ENCODE measurements around the gene HTR1D. TPM values are rescaled to one million over a fixed set of nuclear protein-coding genes. Genes with fewer than 3 reads are reported as not detected.
"Not testable (repeated sequence)": the region's sequence is repeated elsewhere in the genome, so short reads cannot be mapped to it uniquely, and the experiment has no call there.

The HTR1D gene, protein sequence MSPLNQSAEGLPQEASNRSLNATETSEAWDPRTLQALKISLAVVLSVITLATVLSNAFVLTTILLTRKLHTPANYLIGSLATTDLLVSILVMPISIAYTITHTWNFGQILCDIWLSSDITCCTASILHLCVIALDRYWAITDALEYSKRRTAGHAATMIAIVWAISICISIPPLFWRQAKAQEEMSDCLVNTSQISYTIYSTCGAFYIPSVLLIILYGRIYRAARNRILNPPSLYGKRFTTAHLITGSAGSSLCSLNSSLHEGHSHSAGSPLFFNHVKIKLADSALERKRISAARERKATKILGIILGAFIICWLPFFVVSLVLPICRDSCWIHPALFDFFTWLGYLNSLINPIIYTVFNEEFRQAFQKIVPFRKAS
- polyA plus RNA-seq: 10 to 100 TPM in 1 of 4 donors, 1 to 10 TPM in 2, under 1 TPM in 1; 0.21 to 11.3 (median 6.2) TPM
- long read RNA-seq, donor 1: 0 reads
- long read RNA-seq, donor 2: 0 reads
- long read RNA-seq, donor 3: 0 reads
- long read RNA-seq, donor 4: 0 reads
- long read RNA-seq, donor 5: 0 reads
- long read RNA-seq, donor 6, partial matches to known transcripts: 0 of 1 reads
- long read RNA-seq, donor 6, other reads (novel, unspliced or antisense): 0 of 1 reads
- long read RNA-seq, donor 7: 0 reads
- long read RNA-seq, donor 8: 0 reads
- long read RNA-seq, donor 9: 0 reads
- long read RNA-seq, donor 10, partial matches to known transcripts: 0 of 1 reads
- long read RNA-seq, donor 10, other reads (novel, unspliced or antisense): 0 of 1 reads

GRCh38 chr1:23217421-23218115 lies at the start of gene HTR1D:
TSS of gene HTR1D (minus strand) at chr1:23217502. CDS start at chr1:23194219, 23,283 bp downstream.
- Histone ChIP-seq H3K9me3 (ENCODE audit: control insufficient read depth in 2 of 2, insufficient read depth in 1 of 2, low read depth in 1 of 2, low read length in 1 of 2) (peaks cover 0 to 3% of the 10 kb centered on the region in 2 donors), H3K4me1 (ENCODE audit: control insufficient read depth in 3 of 3, insufficient read depth in 2 of 3, low read depth in 1 of 3, low read length in 2 of 3) (peaks cover 0 to 5% (median 2%) of the 10 kb centered on the region in 3 donors), H3K27ac (ENCODE audit: low read depth in 1 of 3, low read length in 2 of 3) (peak within 1 kb of the TSS in 1 of 3 donors; percentile 75), H3K27me3 (ENCODE audit: control insufficient read depth in 3 of 3, insufficient read depth in 3 of 3, low read length in 3 of 3) (peaks cover 0 to 50% (median 9%) of the 10 kb centered on the region in 3 donors), H3K36me3 (ENCODE audit: control insufficient read depth in 3 of 3, insufficient read depth in 2 of 3, low read depth in 1 of 3, low read length in 3 of 3) (no peaks in the 10 kb centered on the region), H3K4me3 (ENCODE audit: low read depth in 1 of 3, low read length in 3 of 3) (peak within 1 kb of the TSS in 1 of 3 donors; percentile 97)
- 2 to 3% (median 2%) methylated on average over 40 to 45 of the region's 45 CpGs for WGBS, 3 donors
- FAIRE-seq (no peak), DNase-seq (peak; percentile 38 to 50)

GRCh38 chr1:23263380-23263887 lies 46.1 kb upstream of the HTR1D start:
- no peaks in the 10 kb centered on the region for H3K27me3 ChIP-seq (ENCODE audit: control insufficient read depth in 3 of 3, insufficient read depth in 3 of 3, low read length in 3 of 3)
- no peaks in the 10 kb centered on the region for H3K9me3 ChIP-seq (ENCODE audit: control insufficient read depth in 2 of 2, insufficient read depth in 1 of 2, low read depth in 1 of 2, low read length in 1 of 2)
- FAIRE-seq: no peak
- WGBS, 3 donors: 67 to 83% (median 82%) methylated on average over 3 of the region's 3 CpGs
- DNase-seq: no peak
- no peak overlapping the region for H3K4me3 ChIP-seq (ENCODE audit: low read depth in 1 of 3, low read length in 3 of 3)
- no peaks in the 10 kb centered on the region for H3K36me3 ChIP-seq (ENCODE audit: control insufficient read depth in 3 of 3, insufficient read depth in 2 of 3, low read depth in 1 of 3, low read length in 3 of 3)
- no peak overlapping the region for H3K27ac ChIP-seq (ENCODE audit: low read depth in 1 of 3, low read length in 2 of 3)
- peaks cover 0 to 1% (median 0%) of the 10 kb centered on the region in 3 donors for H3K4me1 ChIP-seq (ENCODE audit: control insufficient read depth in 3 of 3, insufficient read depth in 2 of 3, low read depth in 1 of 3, low read length in 2 of 3)

- H3K4me1 ChIP-seq (ENCODE audit: control insufficient read depth in 3 of 3, insufficient read depth in 2 of 3, low read depth in 1 of 3, low read length in 2 of 3); FAIRE-seq; H3K4me3 ChIP-seq (ENCODE audit: low read depth in 1 of 3, low read length in 3 of 3); H3K9me3 ChIP-seq (ENCODE audit: control insufficient read depth in 2 of 2, insufficient read depth in 1 of 2, low read depth in 1 of 2, low read length in 1 of 2); DNase-seq; H3K36me3 ChIP-seq (ENCODE audit: control insufficient read depth in 3 of 3, insufficient read depth in 2 of 3, low read depth in 1 of 3, low read length in 3 of 3); H3K27me3 ChIP-seq (ENCODE audit: control insufficient read depth in 3 of 3, insufficient read depth in 3 of 3, low read length in 3 of 3): not testable (repeated sequence)
- peak overlapping the region in 1 of 3 donors; percentile 30 for H3K27ac ChIP-seq (ENCODE audit: low read depth in 1 of 3, low read length in 2 of 3)
- WGBS, 3 donors: 25 to 36% (median 30%) methylated on average over 1 to 2 of the region's 2 CpGs
Measured at GRCh38 chr1:23258082-23258481, 40.8 kb upstream of the HTR1D start.

- H3K4me3 ChIP-seq (ENCODE audit: low read depth in 1 of 3, low read length in 3 of 3); H3K27ac ChIP-seq (ENCODE audit: low read depth in 1 of 3, low read length in 2 of 3); H3K36me3 ChIP-seq (ENCODE audit: control insufficient read depth in 3 of 3, insufficient read depth in 2 of 3, low read depth in 1 of 3, low read length in 3 of 3); DNase-seq; H3K9me3 ChIP-seq (ENCODE audit: control insufficient read depth in 2 of 2, insufficient read depth in 1 of 2, low read depth in 1 of 2, low read length in 1 of 2); H3K27me3 ChIP-seq (ENCODE audit: control insufficient read depth in 3 of 3, insufficient read depth in 3 of 3, low read length in 3 of 3); H3K4me1 ChIP-seq (ENCODE audit: control insufficient read depth in 3 of 3, insufficient read depth in 2 of 3, low read depth in 1 of 3, low read length in 2 of 3); FAIRE-seq: not testable (repeated sequence)
- WGBS, 3 donors: 94 to 96% (median 95%) methylated on average over 12 to 34 of the region's 34 CpGs
Measured at GRCh38 chr1:23257371-23257770, 40.1 kb upstream of the HTR1D start.

DNA sequence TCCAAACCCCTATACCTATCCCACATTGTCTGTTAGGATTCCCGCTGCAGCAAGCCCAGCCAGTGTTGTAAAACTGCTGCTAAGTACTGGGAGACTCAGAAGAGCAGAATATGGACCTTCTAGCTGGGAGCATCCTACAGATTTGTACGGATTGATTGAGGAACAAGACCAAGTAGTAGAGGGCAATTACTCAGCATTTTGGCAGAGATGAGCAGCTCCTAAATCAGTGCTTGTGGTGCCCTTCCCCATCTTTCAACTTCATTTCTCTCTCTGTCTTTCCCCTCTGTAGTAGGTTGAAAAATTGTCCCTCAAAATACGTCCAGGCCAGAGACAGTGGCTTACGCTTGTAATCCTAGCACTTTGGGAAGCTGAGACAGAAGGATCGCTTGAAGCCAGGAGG lies 37.3 kb upstream of the HTR1D start:
- H3K4me3 ChIP-seq (ENCODE audit: low read depth in 1 of 3, low read length in 3 of 3): no peak overlapping the region
- DNase-seq (no peak), FAIRE-seq (no peak)
- H3K9me3 ChIP-seq (ENCODE audit: control insufficient read depth in 2 of 2, insufficient read depth in 1 of 2, low read depth in 1 of 2, low read length in 1 of 2): peaks cover 0 to 6% of the 10 kb centered on the region in 2 donors
- H3K4me1 ChIP-seq (ENCODE audit: control insufficient read depth in 3 of 3, insufficient read depth in 2 of 3, low read depth in 1 of 3, low read length in 2 of 3): peaks cover 0 to 5% (median 0%) of the 10 kb centered on the region in 3 donors
- H3K36me3 ChIP-seq (ENCODE audit: control insufficient read depth in 3 of 3, insufficient read depth in 2 of 3, low read depth in 1 of 3, low read length in 3 of 3): no peaks in the 10 kb centered on the region
- no peak overlapping the region for H3K27ac ChIP-seq (ENCODE audit: low read depth in 1 of 3, low read length in 2 of 3)
- H3K27me3 ChIP-seq (ENCODE audit: control insufficient read depth in 3 of 3, insufficient read depth in 3 of 3, low read length in 3 of 3): no peaks in the 10 kb centered on the region
- WGBS, 3 donors: 83 to 91% (median 90%) methylated on average over 5 of the region's 5 CpGs

GRCh38 chr1:23251812-23252211 lies 34.5 kb upstream of the HTR1D start:
- peaks cover 0 to 3% (median 0%) of the 10 kb centered on the region in 3 donors for H3K4me1 ChIP-seq (ENCODE audit: control insufficient read depth in 3 of 3, insufficient read depth in 2 of 3, low read depth in 1 of 3, low read length in 2 of 3)
- no peak overlapping the region for H3K4me3 ChIP-seq (ENCODE audit: low read depth in 1 of 3, low read length in 3 of 3)
- peaks cover 0 to 18% of the 10 kb centered on the region in 2 donors for H3K9me3 ChIP-seq (ENCODE audit: control insufficient read depth in 2 of 2, insufficient read depth in 1 of 2, low read depth in 1 of 2, low read length in 1 of 2)
- no peaks in the 10 kb centered on the region for H3K36me3 ChIP-seq (ENCODE audit: control insufficient read depth in 3 of 3, insufficient read depth in 2 of 3, low read depth in 1 of 3, low read length in 3 of 3)
- FAIRE-seq: no peak
- WGBS, 3 donors: 87 to 100% (median 100%) methylated on average over 1 of the region's 1 CpG
- no peak for DNase-seq
- H3K27me3 ChIP-seq (ENCODE audit: control insufficient read depth in 3 of 3, insufficient read depth in 3 of 3, low read length in 3 of 3): no peaks in the 10 kb centered on the region
- no peak overlapping the region for H3K27ac ChIP-seq (ENCODE audit: low read depth in 1 of 3, low read length in 2 of 3)

DNA sequence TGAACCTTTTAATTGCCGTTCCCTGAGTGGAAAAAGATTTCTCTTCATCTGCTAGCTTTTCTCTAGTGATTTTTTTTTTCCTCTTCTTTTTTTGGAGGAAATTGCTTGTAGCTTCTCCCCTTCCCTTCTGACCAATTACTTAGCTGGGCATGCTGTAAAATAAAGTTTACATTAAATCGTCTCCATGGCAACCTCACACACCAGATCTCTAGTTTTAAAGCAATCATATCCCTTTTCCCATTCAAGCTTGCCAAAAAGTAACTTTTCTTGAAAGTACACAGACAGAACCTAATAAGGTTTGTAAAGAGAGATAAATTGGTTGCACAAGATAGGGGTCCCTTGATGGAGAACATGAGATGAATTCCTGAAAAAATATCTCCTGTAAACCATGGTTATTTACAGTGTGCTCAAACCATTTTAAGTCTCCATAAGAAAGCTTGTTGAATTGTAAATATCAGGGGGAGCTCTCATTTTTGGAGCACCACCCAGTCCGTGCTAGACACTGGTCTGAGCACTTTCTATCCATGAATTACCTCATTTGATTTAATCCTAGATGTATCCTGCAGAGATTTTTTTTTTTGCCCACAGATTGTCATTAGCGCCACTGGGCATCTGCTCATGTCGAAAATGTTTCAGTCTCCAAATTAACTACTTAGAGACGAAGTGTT lies 32.6 kb upstream of the HTR1D start:
- Histone ChIP-seq H3K27me3 (ENCODE audit: control insufficient read depth in 3 of 3, insufficient read depth in 3 of 3, low read length in 3 of 3) (no peaks in the 10 kb centered on the region), H3K4me3 (ENCODE audit: low read depth in 1 of 3, low read length in 3 of 3) (no peak overlapping the region), H3K36me3 (ENCODE audit: control insufficient read depth in 3 of 3, insufficient read depth in 2 of 3, low read depth in 1 of 3, low read length in 3 of 3) (no peaks in the 10 kb centered on the region), H3K27ac (ENCODE audit: low read depth in 1 of 3, low read length in 2 of 3) (no peak overlapping the region), H3K9me3 (ENCODE audit: control insufficient read depth in 2 of 2, insufficient read depth in 1 of 2, low read depth in 1 of 2, low read length in 1 of 2) (peaks cover 0 to 13% of the 10 kb centered on the region in 2 donors), H3K4me1 (ENCODE audit: control insufficient read depth in 3 of 3, insufficient read depth in 2 of 3, low read depth in 1 of 3, low read length in 2 of 3) (peaks cover 0 to 3% (median 0%) of the 10 kb centered on the region in 3 donors)
- FAIRE-seq (no peak), DNase-seq (peak in 1 of 2 donors; percentile 23)
- WGBS, 3 donors: 57 to 85% (median 82%) methylated on average over 6 of the region's 6 CpGs
